HUES64 (cell line): Measurements from ENCODE around the gene NVL.

ENCODE experiments used
- H3K27ac ChIP-seq: 2 replicates; pipeline ENCODE4 v1.7.0; 2013; ENCODE audit warnings: low read depth, low read length, inconsistent platforms
- H3K27me3 ChIP-seq: 2 replicates; pipeline ENCODE4 v1.6.1; 2013; ENCODE audit warnings: mild to moderate bottlenecking, low read length; ENCODE audit not compliant: insufficient read depth
- H3K36me3 ChIP-seq: 2 replicates; pipeline ENCODE4 v1.6.1; 2013; ENCODE audit warnings: mild to moderate bottlenecking, low read length; ENCODE audit not compliant: insufficient read depth
- H3K4me1 ChIP-seq: 2 replicates; pipeline ENCODE4 v1.6.1; 2013; ENCODE audit warnings: mild to moderate bottlenecking, low read length, moderate library complexity; ENCODE audit not compliant: insufficient read depth
- H3K4me3 ChIP-seq: 2 replicates; pipeline ENCODE4 v1.5.1; 2013; ENCODE audit warnings: mild to moderate bottlenecking, low read length, moderate library complexity
- H3K9ac ChIP-seq: 2 replicates; pipeline ENCODE4 v1.6.1; 2013; ENCODE audit warnings: mild to moderate bottlenecking, low read depth, low read length
- H3K9me3 ChIP-seq: 2 replicates; pipeline ENCODE4 v1.6.1; 2013; ENCODE audit warnings: low read depth, low read length; ENCODE audit not compliant: insufficient read depth
- WGBS: fragments of 150-250, 120-280 bp; methylation state at CpG from one replicate; pipeline ENCODE4 v1.1.7; 2013; ENCODE audit warnings: missing lambda C conversion rate; 5-methylcytosine and 5-hydroxymethylcytosine counted together

The NVL gene

DNA sequence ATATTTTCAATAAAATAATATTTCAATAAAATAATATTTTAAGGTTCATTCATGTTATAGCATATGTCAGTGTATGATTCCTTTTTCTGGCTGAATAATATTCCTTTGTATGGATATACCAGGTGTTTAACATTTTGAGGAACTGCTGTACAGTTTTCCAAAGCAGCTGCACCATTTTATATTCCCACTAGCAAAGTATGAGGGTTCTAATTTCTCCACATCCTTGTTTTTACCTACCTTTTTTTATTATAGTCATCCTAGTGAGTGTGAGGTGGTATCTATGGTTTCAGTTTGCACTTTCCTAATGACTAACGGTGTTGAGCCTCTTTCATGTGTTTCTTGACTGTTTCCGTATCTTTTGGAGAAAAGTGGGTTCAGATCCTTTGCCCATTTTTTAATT lies 141.7 kb downstream of the NVL start:
- H3K9me3 ChIP-seq: no peaks in the 10 kb centered on the region; the same call in 1 of the 2 replicates
- no peak overlapping the region for H3K27ac ChIP-seq
- 100% methylated on average over 2 of the region's 2 CpGs for WGBS
- peaks cover 39% of the 10 kb centered on the region for H3K36me3 ChIP-seq
- H3K9ac ChIP-seq: no peak overlapping the region
- H3K4me3 ChIP-seq: no peak overlapping the region
- 0 out of 2 replicates have a peak, but pooled peaks cover 4% of the 10 kb centered on the region for H3K4me1 ChIP-seq
- H3K27me3 ChIP-seq: no peaks in the 10 kb centered on the region

DNA sequence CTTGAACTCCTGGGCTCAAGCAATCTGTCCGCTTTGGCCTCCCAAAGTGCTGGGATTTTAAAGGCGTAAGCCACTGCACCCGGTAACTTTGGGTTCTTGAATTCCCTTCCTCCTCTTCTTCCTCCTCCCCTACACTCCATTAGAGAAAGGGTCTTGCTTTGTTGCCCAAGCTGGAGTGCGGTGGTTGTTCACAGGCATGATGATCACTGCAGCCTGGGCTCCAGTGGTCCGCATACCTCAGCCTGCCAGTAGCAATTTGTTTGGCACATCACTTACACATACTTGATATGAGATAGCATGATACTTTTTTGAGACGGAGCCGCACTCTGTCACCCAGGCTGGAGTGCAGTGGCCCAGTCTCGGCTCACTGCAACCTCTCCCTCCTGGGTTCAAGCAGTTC lies 144.8 kb downstream of the NVL start:
- 94% methylated on average over 8 of the region's 8 CpGs for WGBS
- no peak overlapping the region for H3K27ac ChIP-seq
- H3K9ac ChIP-seq: no peak overlapping the region
- H3K9me3 ChIP-seq: no peaks in the 10 kb centered on the region; the same call in 1 of the 2 replicates
- peaks cover 22% of the 10 kb centered on the region for H3K36me3 ChIP-seq
- H3K27me3 ChIP-seq: no peaks in the 10 kb centered on the region
- H3K4me3 ChIP-seq: no peak overlapping the region
- 0 out of 2 replicates have a peak, but pooled peaks cover 12% of the 10 kb centered on the region for H3K4me1 ChIP-seq

DNA sequence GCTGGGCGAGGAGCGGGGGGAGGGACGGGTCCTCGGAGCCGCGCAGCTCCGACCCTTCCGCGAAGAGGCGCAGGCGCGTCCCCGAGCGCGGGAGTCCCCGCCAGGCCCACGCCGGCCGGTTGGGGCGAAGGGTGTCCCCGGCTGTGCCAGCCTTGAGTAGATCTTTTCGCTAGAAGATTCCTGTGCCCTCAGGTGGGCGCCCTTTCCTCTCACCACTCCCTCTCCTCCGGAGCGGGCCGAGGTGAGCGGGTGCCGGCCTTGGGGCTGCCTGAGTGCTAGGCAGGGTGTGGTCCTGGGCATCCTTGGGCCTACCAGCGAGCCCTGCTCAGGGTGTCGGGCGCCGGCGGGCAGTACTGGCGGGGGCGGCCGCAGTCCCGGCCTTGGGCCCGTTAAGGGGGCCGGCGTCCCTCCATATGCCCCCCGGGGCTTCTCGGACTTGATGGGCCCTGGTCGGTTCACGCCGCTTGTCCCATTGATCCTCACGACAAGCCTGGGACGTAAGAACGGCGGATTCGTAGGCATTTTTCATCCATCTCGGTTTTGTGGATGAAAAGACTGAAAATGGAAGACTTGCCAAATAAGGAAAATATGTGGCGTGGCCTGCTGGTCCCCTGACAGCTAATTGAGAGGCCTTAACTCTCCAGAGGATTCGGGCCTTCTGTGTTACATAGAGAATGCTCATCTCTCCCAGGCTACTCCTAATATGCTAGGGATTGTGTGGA lies 146.2 kb downstream of the NVL start:
- Histone ChIP-seq H3K27me3 (no peaks in the 10 kb centered on the region), H3K9me3 (no peaks in the 10 kb centered on the region; the same call in 1 of the 2 replicates), H3K4me3 (peak overlapping the region; percentile 96), H3K36me3 (peaks cover 8% of the 10 kb centered on the region; the same call in 1 of the 2 replicates), H3K27ac (peak overlapping the region; percentile 84), H3K9ac (peak overlapping the region; percentile 91), H3K4me1 (0 out of 2 replicates have a peak, but pooled peaks cover 12% of the 10 kb centered on the region)
- WGBS: under 1% methylated on average over 52 of the region's 53 CpGs

DNA sequence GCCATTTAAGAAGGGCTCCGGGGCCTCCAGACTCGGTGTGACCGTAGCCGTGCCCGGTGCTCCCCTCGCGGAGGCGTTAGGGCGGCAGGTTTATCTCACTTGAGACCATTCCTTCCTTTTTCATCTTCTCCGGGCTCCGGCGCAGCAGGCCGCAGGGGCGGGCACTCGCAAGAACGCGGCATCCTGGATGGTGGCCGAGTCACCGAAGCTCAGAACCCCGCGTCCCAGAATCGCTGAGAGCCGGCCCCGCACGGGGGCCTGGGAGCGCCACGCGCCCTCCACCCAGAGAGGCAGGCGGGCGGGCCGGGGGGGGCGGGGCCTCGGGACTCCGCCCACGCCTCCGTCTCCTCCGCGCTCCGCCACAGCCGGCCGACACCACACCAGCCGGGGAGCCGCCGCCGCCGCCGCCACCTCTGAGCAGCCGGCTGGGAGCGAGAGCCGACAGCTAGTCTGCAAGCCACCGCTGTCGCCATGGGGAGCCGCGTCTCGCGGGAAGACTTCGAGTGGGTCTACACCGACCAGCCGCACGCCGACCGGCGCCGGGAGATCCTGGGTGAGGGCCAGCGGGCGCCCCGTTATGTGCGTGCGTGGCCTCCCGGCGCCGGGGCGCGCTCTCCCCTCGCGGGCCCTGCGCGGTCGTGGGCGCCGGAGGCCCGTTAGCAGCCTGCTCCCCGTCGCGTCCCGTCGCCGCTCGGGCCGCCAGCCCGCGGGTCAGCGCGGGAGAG lies 146.9 kb downstream of the NVL start, which contains the start of gene DEGS1:
Gene DEGS1 (plus strand): TSS at position 375 of the 725 bp plus-strand sequence. CDS start 97 bp downstream, at position 472.
- Histone ChIP-seq H3K27ac (peak within 1 kb of the TSS; percentile 87), H3K27me3 (no peaks in the 10 kb centered on the region), H3K4me3 (peak within 1 kb of the TSS; percentile 96), H3K36me3 (peaks cover 8% of the 10 kb centered on the region; the same call in 1 of the 2 replicates), H3K9me3 (no peaks in the 10 kb centered on the region; the same call in 1 of the 2 replicates), H3K9ac (peak within 1 kb of the TSS; percentile 91), H3K4me1 (0 out of 2 replicates have a peak, but pooled peaks cover 12% of the 10 kb centered on the region)
- under 1% methylated on average over 94 of the region's 94 CpGs for WGBS

DNA sequence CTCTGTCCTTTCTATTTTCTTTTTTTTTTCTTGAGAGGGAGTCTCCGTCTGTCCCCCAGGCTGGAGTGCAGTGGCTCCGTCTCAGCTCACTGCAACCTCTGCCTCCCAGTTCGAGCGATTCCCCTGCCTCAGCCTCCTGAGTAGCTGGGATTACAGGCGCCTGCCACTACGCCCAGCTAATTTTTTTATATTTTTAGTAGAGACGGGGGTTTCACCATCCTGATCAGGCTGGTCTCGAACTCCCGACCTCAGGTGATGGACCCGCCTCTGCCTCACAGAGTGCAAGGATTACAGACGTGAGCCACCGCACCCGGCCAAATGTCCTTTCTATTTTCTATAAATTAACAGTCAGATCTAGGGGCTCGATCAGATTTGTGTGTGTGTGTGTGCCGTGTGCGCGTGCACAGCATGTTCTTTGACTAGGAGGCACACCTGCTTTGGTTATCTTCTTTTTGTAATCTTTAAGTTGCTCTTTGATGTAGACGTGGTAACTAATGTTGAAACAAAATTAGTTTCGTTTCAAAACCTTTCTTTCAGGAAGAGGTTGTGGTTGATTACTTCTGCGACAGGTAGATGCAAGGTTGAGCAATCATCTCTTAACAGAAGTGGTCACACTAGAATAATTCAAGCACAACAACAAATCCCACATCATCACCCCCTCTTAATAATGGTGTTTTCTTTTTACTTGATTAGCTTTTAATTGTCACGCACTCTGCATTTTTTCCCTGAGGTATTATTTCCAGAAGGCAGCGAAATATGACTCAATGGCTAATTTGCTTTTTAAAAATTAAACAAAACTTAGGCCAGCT lies 147.7 kb downstream of the NVL start:
- Histone ChIP-seq H3K27me3 (no peaks in the 10 kb centered on the region), H3K9me3 (no peaks in the 10 kb centered on the region), H3K36me3 (peaks cover 6% of the 10 kb centered on the region; the same call in 1 of the 2 replicates), H3K4me3 (peak overlapping the region; percentile 96), H3K9ac (peak overlapping the region; percentile 81), H3K27ac (peak overlapping the region; percentile 87), H3K4me1 (0 out of 2 replicates have a peak, but pooled peaks cover 12% of the 10 kb centered on the region)
- WGBS: 87% methylated on average over 21 of the region's 22 CpGs

DNA sequence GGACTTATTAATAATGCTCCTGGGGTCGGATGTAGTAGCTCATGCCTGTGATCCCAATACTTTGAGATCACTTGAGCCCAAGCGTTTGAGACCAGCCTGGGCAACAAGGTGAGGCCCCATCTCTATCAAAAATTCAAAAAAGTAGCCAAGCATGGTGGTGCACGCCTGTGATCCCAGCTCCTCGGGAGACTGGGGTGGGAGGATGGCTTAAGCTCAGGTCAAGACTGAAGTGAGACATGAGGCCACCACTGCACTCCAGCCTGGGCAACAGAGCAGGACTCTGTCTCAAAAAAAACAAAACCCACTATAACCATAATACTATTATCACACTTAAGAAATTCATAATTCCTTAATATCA lies 148.5 kb downstream of the NVL start:
- 0 out of 2 replicates have a peak, but pooled peaks cover 12% of the 10 kb centered on the region for H3K4me1 ChIP-seq
- 92% methylated on average over 4 of the region's 4 CpGs for WGBS
- H3K9me3 ChIP-seq: no peaks in the 10 kb centered on the region
- no peaks in the 10 kb centered on the region for H3K27me3 ChIP-seq
- H3K9ac ChIP-seq: no peak overlapping the region
- H3K36me3 ChIP-seq: 0 out of 2 replicates have a peak, but pooled peaks cover 3% of the 10 kb centered on the region
- no peak overlapping the region for H3K27ac ChIP-seq
- no peak overlapping the region for H3K4me3 ChIP-seq

DNA sequence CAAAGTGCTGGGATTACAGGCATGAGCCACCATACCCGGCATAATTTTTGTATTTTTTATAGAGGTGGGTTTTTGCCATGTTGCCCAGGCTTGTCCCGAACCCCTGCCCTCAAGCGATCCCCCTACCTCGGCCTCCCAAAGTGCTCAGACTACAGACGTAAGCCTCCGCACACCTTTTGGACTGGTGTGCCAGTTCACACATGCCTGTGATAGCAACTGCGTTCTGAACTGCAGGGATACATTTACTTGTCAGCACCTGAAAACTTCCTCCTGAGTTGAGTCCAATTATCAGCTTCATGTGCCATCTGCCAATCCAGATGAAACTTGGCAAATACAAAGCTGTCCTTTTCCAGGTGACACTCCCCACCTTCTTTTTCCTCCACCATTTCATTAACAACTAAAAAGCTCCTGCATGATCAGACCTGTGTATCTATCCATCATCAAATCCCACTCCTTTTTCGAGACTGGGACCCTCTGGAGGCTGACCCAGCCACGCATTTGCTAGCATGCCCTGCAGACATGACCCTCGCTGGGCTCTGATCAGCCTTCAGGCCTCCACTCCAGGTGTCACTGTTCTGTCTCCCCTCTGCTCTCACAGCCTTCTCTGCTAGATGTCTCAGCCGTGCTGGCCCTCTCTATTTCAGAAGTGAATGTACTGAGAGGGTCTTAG lies 149.1 kb downstream of the NVL start:
- Histone ChIP-seq H3K27ac (no peak overlapping the region), H3K9ac (no peak overlapping the region), H3K4me1 (0 out of 2 replicates have a peak, but pooled peaks cover 12% of the 10 kb centered on the region), H3K36me3 (0 out of 2 replicates have a peak, but pooled peaks cover 1% of the 10 kb centered on the region), H3K27me3 (no peaks in the 10 kb centered on the region), H3K9me3 (no peaks in the 10 kb centered on the region), H3K4me3 (no peak overlapping the region)
- 90% methylated on average over 11 of the region's 11 CpGs for WGBS

DNA sequence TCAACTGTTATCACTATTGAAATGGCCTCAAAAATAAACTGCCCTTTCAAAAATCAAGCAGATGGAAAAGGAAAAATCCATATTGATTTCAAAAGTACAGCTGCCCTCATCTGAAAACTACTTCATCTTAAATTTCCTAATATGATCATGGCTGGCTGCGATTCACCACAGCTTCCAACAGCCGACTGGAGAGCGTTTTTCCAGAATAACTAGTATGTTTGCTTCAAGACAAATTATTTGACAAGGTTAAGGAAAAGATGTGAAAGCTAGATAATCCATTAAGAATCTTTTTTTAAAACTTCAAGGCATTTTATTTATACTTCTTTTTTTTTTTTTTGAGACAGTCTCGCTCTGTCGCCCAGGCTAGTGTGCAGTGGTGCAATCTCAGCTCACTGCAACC lies 151.1 kb downstream of the NVL start:
- no peak overlapping the region for H3K9ac ChIP-seq
- H3K27ac ChIP-seq: no peak overlapping the region
- H3K36me3 ChIP-seq: no peaks in the 10 kb centered on the region
- H3K27me3 ChIP-seq: no peaks in the 10 kb centered on the region
- 95% methylated on average over 5 of the region's 5 CpGs for WGBS
- H3K4me1 ChIP-seq: 0 out of 2 replicates have a peak, but pooled peaks cover 8% of the 10 kb centered on the region
- no peak overlapping the region for H3K4me3 ChIP-seq
- no peaks in the 10 kb centered on the region for H3K9me3 ChIP-seq

DNA sequence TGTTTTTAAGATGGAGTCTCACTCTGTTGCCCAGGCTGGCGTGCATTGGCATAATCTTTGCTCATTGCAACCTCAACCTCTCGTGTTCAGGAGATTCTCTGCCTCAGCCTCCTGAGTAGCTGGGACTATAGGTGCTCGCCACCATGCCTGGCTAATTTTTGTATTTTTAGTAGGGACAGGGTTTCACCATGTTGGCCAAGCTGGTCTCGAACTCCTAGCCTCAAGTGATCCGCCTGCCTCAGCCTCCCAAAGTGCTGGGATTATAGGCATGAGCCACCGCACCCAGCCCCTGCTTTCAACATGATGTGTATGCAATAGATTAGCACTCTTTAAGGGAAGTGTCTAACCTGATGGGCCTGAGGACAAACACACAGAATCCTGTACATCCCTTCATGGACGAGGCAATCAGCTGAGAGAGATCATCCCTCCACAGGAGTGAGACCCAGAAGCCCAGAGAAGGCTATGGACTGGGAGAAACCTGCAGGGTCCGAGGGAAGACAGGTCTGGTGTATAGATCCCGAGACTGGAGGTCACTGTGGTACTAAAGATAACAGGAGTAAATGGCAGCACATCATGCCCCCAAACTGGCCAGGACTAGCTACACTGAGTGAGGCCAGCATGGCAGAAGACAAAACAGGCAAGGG lies 152.5 kb downstream of the NVL start:
- H3K4me1 ChIP-seq: 0 out of 2 replicates have a peak, but pooled peaks cover 5% of the 10 kb centered on the region
- no peak overlapping the region for H3K27ac ChIP-seq
- H3K4me3 ChIP-seq: no peak overlapping the region
- 94% methylated on average over 9 of the region's 9 CpGs for WGBS
- H3K36me3 ChIP-seq: no peaks in the 10 kb centered on the region
- H3K27me3 ChIP-seq: no peaks in the 10 kb centered on the region
- no peaks in the 10 kb centered on the region for H3K9me3 ChIP-seq
- H3K9ac ChIP-seq: no peak overlapping the region
